ENCODE measurements around the gene SP5.

GRCh38 chr2:170712653-170713542 is 2.2 kb upstream of the SP5 start:
- TF ChIP-seq CTCF (IDR thresholded peaks at IDR 0.05) (no peak), EZH2phosphoT487 (IDR thresholded peaks at IDR 0.05) (no peak)

Data from neural progenitor cell (in vitro differentiated cells).